SU-DHL-6 (cell line): Measurements from ENCODE around the gene TRAPPC10.

Source experiments
- H2AFZ ChIP-seq: fragments of 200-600 bp; sonication (generic); 2 replicates; pipeline ENCODE4 v1.6.1; 2014; ENCODE audit warnings: low read depth, mild to moderate bottlenecking, moderate library complexity, mixed read lengths, antibody characterized with exemption, low read length; ENCODE audit not compliant: severe bottlenecking
- H3F3A ChIP-seq: fragments of 200-600 bp; shearing (Covaris generic); 2 replicates; pipeline ENCODE4 v1.6.0; 2016; ENCODE audit warnings: antibody characterized with exemption, mild to moderate bottlenecking; ENCODE audit not compliant: insufficient read depth
- H3K27ac ChIP-seq: fragments of 200-600 bp; sonication (generic); 2 replicates; pipeline ENCODE4 v1.5.1; 2016; ENCODE audit warnings: low read depth, mild to moderate bottlenecking, low read length, moderate library complexity, mixed read lengths
- H3K27me3 ChIP-seq: fragments of 200-600 bp; sonication (generic), shearing (Covaris generic); 2 replicates; pipeline ENCODE4 v1.6.0; 2014; ENCODE audit warnings: mild to moderate bottlenecking, low read length
- H3K36me3 ChIP-seq: fragments of 200-600 bp; sonication (generic); 2 replicates; pipeline ENCODE4 v1.6.1; 2014; ENCODE audit warnings: mild to moderate bottlenecking, low read length, mixed read lengths
- H3K4me2 ChIP-seq: fragments of 300-600, 200-600 bp; shearing (Covaris generic), sonication (generic); 2 replicates; pipeline ENCODE4 v1.6.0; 2014; ENCODE audit warnings: low read length, low read depth, mild to moderate bottlenecking; ENCODE audit not compliant: poor library complexity, severe bottlenecking
- H3K4me3 ChIP-seq: fragments of 200-600 bp; sonication (generic); 2 replicates; pipeline ENCODE4 v1.5.1; 2014; ENCODE audit warnings: antibody characterized with exemption, low read length, mild to moderate bottlenecking, mixed read lengths; ENCODE audit not compliant: insufficient read depth, poor library complexity, severe bottlenecking
- H3K79me2 ChIP-seq: fragments of 200-600 bp; sonication (generic); 2 replicates; pipeline ENCODE4 v1.6.1; 2014; ENCODE audit warnings: mild to moderate bottlenecking, low read length, moderate library complexity; ENCODE audit not compliant: insufficient read depth
- H3K9ac ChIP-seq: fragments of 200-600 bp; sonication (generic); 2 replicates; pipeline ENCODE4 v1.7.0; 2014; ENCODE audit warnings: mild to moderate bottlenecking, low read length
- H3K9me2 ChIP-seq: fragments of 200-600 bp; sonication (generic); replicated peaks from 2 replicates; pipeline ENCODE4 v1.6.1; 2014; ENCODE audit warnings: low read length; ENCODE audit not compliant: insufficient read depth
- H3K9me3 ChIP-seq: fragments of 200-600 bp; sonication (generic); 2 replicates; pipeline ENCODE4 v1.6.1; 2014; ENCODE audit warnings: low read length, mixed read lengths; ENCODE audit not compliant: insufficient read depth
- H4K20me1 ChIP-seq: fragments of 200-600 bp; sonication (generic); 2 replicates; pipeline ENCODE4 v1.6.1; 2014; ENCODE audit warnings: low read depth, mild to moderate bottlenecking, antibody characterized with exemption, low read length, moderate library complexity, mixed read lengths
- CTCF ChIP-seq: fragments of 200-600 bp; sonication (generic); IDR thresholded peaks from one replicate; pipeline ENCODE4 v1.5.1; 2017; ENCODE audit warnings: antibody characterized with exemption, mild to moderate bottlenecking, low read length, moderate library complexity; ENCODE audit not compliant: insufficient read depth, poor library complexity, severe bottlenecking
- EZH2phosphoT487 ChIP-seq: fragments of 200-600 bp; sonication (generic), shearing (Covaris generic); conservative IDR thresholded peaks from 2 replicates; pipeline ENCODE4 v1.6.1; 2018; ENCODE audit warnings: mild to moderate bottlenecking, antibody characterized with exemption, low read length, moderate library complexity, mixed read lengths

TRAPPC10 gene

GRCh38 chr21:44087426-44088400 lies 75.6 kb downstream of the TRAPPC10 start:
- no peaks in the 10 kb centered on the region for H4K20me1 ChIP-seq
- no peaks in the 10 kb centered on the region; the same call in 1 of the 2 replicates for H3K36me3 ChIP-seq
- TF ChIP-seq CTCF (no peak), EZH2phosphoT487 (no peak)
- H3K4me3 ChIP-seq: no peak overlapping the region
- no peak overlapping the region for H3K9ac ChIP-seq
- no peaks in the 10 kb centered on the region for H3F3A ChIP-seq
- H3K9me2 ChIP-seq: no peaks in the 10 kb centered on the region
- H2AFZ ChIP-seq: no peak overlapping the region
- no peaks in the 10 kb centered on the region for H3K9me3 ChIP-seq
- H3K27ac ChIP-seq: no peak overlapping the region
- no peaks in the 10 kb centered on the region for H3K79me2 ChIP-seq
- no peak overlapping the region for H3K4me2 ChIP-seq
- H3K27me3 ChIP-seq: no peaks in the 10 kb centered on the region

GRCh38 chr21:44088401-44088780 lies 76.3 kb downstream of the TRAPPC10 start:
- Histone ChIP-seq H3K9ac (no peak overlapping the region), H3K27ac (no peak overlapping the region), H3K9me2 (no peaks in the 10 kb centered on the region), H3K4me2 (no peak overlapping the region), H3K36me3 (no peaks in the 10 kb centered on the region; the same call in 1 of the 2 replicates), H4K20me1 (no peaks in the 10 kb centered on the region), H2AFZ (no peak overlapping the region), H3F3A (no peaks in the 10 kb centered on the region), H3K9me3 (no peaks in the 10 kb centered on the region), H3K79me2 (no peaks in the 10 kb centered on the region), H3K27me3 (no peaks in the 10 kb centered on the region), H3K4me3 (no peak overlapping the region)
- TF ChIP-seq EZH2phosphoT487 (no peak), CTCF (no peak)

- Histone ChIP-seq H3K9me3 (no peaks in the 10 kb centered on the region), H4K20me1 (no peaks in the 10 kb centered on the region), H3K27ac (peak overlapping the region; percentile 58; the same call in 1 of the 2 replicates), H3K4me3 (no peak overlapping the region), H3K79me2 (no peaks in the 10 kb centered on the region), H3K9ac (no peak overlapping the region), H3K27me3 (no peaks in the 10 kb centered on the region), H3F3A (no peaks in the 10 kb centered on the region), H3K4me2 (no peak overlapping the region), H2AFZ (no peak overlapping the region), H3K9me2 (no peaks in the 10 kb centered on the region), H3K36me3 (no peaks in the 10 kb centered on the region; the same call in 1 of the 2 replicates)
- TF ChIP-seq EZH2phosphoT487 (no peak), CTCF (no peak)
These were observed 77.1 kb downstream of the TRAPPC10 start for GRCh38 chr21:44089001-44089911.
